NCI-H345 treated with DMSO at 0.1 percent for 48 hours (cell line): Measurements from ENCODE around the gene EML1.

ENCODE experiments used
- DNase-seq: peaks from one replicate; lab custom pipeline; 2025; ENCODE audit not compliant: unreplicated experiment; lab: John Stamatoyannopoulos, UW

EML1 gene

GRCh38 chr14:99982537-99983250 lies 189.5 kb downstream of the EML1 start:
- peak; percentile 71 for DNase-seq

GRCh38 chr14:99983251-99984015 lies 190.2 kb downstream of the EML1 start:
- no peak for DNase-seq

- no peak for DNase-seq
Observed at GRCh38 chr14:99984036-99984435, 190.8 kb downstream of the EML1 start.

- no peak for DNase-seq
Observed at GRCh38 chr14:99986396-99986795, 193.2 kb downstream of the EML1 start.

- no peak for DNase-seq
Observed at GRCh38 chr14:99989032-99989431, 195.8 kb downstream of the EML1 start.

- no peak for DNase-seq
Observed at GRCh38 chr14:99990268-99991170, 197.3 kb downstream of the EML1 start.

- DNase-seq: no peak
Observed at GRCh38 chr14:99991331-99991730, 198.1 kb downstream of the EML1 start.
